OCI-LY3 (cell line): Measurements from ENCODE around the gene LTBP4.

Source experiments
- CTCF ChIP-seq: fragments of 200-600, 300-600 bp; sonication (generic); IDR thresholded peaks from 2 replicates; pipeline ENCODE4 v1.5.1; 2014; ENCODE audit warnings: antibody characterized with exemption, low read length, low read depth
- EZH2phosphoT487 ChIP-seq: fragments of 200-600 bp; shearing (Covaris generic); IDR thresholded peaks from 2 replicates; pipeline ENCODE4 v1.6.1; 2018; ENCODE audit warnings: antibody characterized with exemption, mixed run types, low read depth

- no peak for TF ChIP-seq CTCF
- TF ChIP-seq EZH2phosphoT487 = no peak
These were observed 15.0 kb downstream of the LTBP4 start for GRCh38 chr19:40616178-40616577.
